ENCODE measurements around the gene KRT13.

The KRT13 gene

DNA sequence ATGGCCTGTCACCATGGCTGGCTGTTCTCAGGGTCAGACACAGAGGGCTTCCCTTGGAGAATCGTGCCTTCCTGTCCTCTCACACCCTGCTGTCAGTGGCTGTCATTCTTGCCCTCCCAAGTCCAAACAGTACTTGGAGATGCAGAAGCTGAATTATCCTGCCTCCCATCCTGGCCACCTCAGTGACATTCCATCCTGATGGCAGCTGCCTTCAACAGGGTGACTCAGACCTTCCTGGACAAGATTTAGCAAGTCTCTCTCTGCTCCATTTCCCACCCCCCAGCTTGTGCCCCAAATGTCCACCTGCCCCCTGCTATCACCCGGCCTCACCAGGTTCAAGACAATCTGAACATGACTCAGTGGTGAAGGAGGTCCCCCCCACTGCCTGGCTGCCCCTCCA is 10.9 kb downstream of the KRT13 start:
- peak in 1 of 2 donors; percentile 36 for DNase-seq (ENCODE audit: low read depth in 2 of 2)
- H3K4me3 ChIP-seq (replicated peaks in 1 of 2; ENCODE audit: low read depth in 2 of 2, low read length in 2 of 2): no peak overlapping the region
- TF ChIP-seq, protein P1, sequence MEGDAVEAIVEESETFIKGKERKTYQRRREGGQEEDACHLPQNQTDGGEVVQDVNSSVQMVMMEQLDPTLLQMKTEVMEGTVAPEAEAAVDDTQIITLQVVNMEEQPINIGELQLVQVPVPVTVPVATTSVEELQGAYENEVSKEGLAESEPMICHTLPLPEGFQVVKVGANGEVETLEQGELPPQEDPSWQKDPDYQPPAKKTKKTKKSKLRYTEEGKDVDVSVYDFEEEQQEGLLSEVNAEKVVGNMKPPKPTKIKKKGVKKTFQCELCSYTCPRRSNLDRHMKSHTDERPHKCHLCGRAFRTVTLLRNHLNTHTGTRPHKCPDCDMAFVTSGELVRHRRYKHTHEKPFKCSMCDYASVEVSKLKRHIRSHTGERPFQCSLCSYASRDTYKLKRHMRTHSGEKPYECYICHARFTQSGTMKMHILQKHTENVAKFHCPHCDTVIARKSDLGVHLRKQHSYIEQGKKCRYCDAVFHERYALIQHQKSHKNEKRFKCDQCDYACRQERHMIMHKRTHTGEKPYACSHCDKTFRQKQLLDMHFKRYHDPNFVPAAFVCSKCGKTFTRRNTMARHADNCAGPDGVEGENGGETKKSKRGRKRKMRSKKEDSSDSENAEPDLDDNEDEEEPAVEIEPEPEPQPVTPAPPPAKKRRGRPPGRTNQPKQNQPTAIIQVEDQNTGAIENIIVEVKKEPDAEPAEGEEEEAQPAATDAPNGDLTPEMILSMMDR (IDR thresholded peaks at IDR 0.05; ENCODE audit: low read depth, low read length): no peak

- DNase-seq (ENCODE audit: low read depth in 2 of 2): peak; percentile 40 to 82
These were observed 12.6 kb downstream of the KRT13 start for GRCh38 chr17:41492771-41493170.

GRCh38 chr17:41492351-41492750 is 13.1 kb downstream of the KRT13 start:
- TF ChIP-seq, protein P1 (IDR thresholded peaks at IDR 0.05; ENCODE audit: low read depth, low read length): no peak
- peak; percentile 17 to 71 for DNase-seq (ENCODE audit: low read depth in 2 of 2)

More at GRCh38 chr17:41492771-41493170, 12.6 kb downstream of the KRT13 start:
- TF ChIP-seq, protein P1 (IDR thresholded peaks at IDR 0.05; ENCODE audit: low read depth, low read length): no peak
- no peak overlapping the region for H3K4me3 ChIP-seq (replicated peaks in 1 of 2; ENCODE audit: low read depth in 2 of 2, low read length in 2 of 2)

DNA sequence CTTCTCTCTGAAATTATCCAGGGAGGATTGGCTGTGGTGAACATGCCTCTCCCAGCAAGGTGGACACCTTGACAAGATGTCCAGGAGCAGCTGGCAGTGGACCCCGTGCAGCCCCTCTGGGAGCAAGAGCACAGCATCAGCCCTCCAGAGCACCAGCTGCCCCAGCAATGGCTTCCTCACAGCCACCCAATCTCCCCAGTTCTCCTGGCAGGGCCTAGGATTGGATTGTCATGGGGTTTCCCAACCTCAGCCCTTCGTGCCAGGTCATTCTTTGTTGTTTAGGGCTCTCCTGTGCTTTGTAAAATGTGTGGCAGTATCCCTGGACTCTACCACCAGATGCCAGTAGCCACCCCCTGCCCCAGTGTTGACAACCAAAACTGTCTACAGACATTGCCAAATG is 13.9 kb downstream of the KRT13 start:
- no peak for DNase-seq (ENCODE audit: low read depth in 2 of 2)
- TF ChIP-seq, protein P1 (IDR thresholded peaks at IDR 0.05; ENCODE audit: low read depth, low read length): no peak
- no peak overlapping the region for H3K4me3 ChIP-seq (replicated peaks in 1 of 2; ENCODE audit: low read depth in 2 of 2, low read length in 2 of 2)

More at GRCh38 chr17:41492351-41492750, 13.1 kb downstream of the KRT13 start:
- H3K4me3 ChIP-seq (replicated peaks in 1 of 2; ENCODE audit: low read depth in 2 of 2, low read length in 2 of 2): no peak overlapping the region

DNA sequence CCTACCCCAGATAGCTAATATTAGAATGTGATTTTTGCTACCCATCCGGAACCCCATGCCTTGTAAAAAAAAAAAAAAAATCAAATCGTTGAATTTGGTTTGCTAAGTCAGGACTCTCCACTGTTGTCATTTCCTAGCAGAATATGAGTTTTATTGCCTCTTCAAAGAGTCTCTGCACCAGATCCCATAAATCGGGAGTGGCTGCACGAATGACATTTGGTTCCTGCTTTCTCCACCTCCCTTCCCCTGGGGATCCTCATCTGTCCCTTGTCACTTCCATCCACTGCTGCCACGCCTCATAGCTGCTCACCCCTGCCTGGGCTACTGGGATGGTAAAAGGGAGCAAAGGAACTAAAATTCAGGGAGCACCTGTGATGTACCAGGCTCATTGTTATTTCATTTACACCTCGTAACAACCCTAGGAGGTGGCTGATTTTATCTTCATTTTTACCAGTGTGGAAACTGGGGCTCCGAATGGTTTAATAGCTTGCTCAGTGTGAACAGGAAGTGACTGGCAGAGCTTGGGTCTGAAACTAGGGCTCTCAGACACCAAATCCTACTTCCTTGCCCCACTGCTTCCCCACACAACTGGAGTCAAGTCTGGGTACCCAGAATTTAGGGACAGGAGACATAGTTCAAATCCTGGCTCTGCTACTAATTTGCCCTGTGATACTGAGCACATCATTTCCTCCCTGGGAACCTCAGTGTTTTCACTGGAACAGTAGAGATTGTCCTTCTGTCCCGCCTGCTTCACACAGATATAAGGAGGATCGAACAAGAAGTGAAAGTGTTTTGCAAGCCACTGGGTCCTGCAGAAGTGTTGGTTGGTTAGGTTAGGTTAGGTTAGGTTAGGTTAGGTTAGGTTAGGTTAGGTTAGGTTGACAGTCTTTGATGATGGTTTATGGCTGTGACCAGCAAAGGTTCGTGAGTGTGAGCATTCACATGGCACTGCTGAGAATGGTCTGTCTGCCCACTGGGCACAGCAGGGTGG is 15.1 kb downstream of the KRT13 start:
- DNase-seq (ENCODE audit: low read depth in 2 of 2): no peak
- H3K4me3 ChIP-seq (replicated peaks in 1 of 2; ENCODE audit: low read depth in 2 of 2, low read length in 2 of 2): no peak overlapping the region
- TF ChIP-seq, protein P1 (IDR thresholded peaks at IDR 0.05; ENCODE audit: low read depth, low read length): no peak

GRCh38 chr17:41489531-41489930 is 15.9 kb downstream of the KRT13 start, which contains the start of gene KRT36:
Gene KRT36, minus strand, starts transcription at chr17:41489910. Its CDS starts 46 bp downstream, at chr17:41489864.
- no peak for DNase-seq (ENCODE audit: low read depth in 2 of 2)
- TF ChIP-seq, protein P1 (IDR thresholded peaks at IDR 0.05; ENCODE audit: low read depth, low read length): no peak

More at GRCh38 chr17:41489531-41489930, 15.9 kb downstream of the KRT13 start, which contains the start of gene KRT36:
- H3K4me3 ChIP-seq (replicated peaks in 1 of 2; ENCODE audit: low read depth in 2 of 2, low read length in 2 of 2): no peak within 1 kb of the TSS
